Measurements from ENCODE around the gene RIBC1.
"Not testable (repeated sequence)": the region's sequence is repeated elsewhere in the genome, so short reads cannot be mapped to it uniquely, and the experiment has no call there.

Gene RIBC1

DNA sequence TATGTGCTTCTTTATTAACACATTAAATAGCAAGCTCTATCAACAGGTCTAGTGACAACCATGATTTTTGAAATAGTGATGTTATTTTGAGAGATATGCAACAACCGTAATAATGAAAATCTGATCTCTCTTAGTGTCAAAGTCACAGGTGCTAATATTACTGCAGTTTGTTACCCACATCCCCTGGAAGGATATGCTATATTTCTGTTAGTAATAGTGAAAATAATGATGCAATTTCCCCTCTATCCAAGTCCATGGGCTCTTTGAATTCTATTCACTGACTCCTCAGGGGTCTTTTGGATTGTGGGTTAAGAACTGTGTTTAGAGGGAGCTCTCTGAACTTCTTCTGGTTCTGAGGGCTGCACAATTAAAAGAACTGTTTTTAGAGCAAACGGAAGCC is 14.5 kb downstream of the RIBC1 start:
- DNase-seq = no peak

- no peak for DNase-seq
These were observed 15.6 kb downstream of the RIBC1 start for GRCh38 chrX:53438174-53438831.

- DNase-seq = no peak
These were observed 16.2 kb downstream of the RIBC1 start for GRCh38 chrX:53438832-53439230.

- no peak for DNase-seq
These were observed 17.4 kb downstream of the RIBC1 start for GRCh38 chrX:53440101-53440500.

DNA sequence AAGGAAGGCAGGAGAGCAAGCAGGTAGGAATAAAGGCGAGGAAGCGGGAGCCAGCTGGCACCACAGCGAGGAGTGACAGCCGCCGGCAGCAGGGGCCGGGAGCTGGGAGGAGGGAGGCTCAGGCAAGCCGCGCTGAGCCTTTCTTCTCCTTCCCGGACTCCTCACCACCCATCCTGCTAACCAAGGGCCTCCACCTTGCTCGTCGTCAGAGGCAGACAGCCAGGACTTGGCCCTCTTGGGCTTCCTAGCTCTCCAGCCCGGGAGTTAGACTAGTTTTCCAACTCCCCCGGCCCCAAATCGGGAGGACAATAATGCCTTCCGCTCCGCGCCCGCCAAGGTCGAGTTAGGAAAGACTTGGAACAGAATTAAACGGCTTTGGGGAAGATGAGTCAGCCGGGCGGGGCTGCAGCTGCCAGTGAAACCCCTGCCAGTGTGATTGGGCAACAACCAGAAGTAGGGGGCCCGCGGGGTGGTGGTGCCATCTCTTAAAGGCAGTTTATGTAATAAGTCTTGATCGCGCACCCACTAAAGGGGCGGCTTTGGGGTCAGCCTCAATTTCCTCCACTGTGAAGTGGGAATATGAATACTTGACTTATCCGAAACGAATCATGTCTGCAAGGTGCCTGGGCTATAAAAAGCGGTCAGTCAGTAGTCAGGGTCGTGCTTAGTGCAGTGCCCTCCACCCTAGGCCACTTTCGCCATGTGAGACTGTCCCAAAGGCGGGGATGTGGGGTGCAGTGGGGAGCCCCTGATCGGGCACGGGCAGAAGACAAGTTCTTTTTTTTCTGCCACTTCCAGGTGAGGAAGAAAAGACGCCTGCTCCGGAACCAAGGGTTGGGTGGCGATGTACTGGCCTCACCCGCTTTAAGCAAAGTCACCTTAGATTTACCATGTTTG is 18.2 kb downstream of the RIBC1 start:
- peak; percentile 20 for DNase-seq

GRCh38 chrX:53441531-53442321 is 19.1 kb downstream of the RIBC1 start:
- DNase-seq = peak; percentile 65

DNA sequence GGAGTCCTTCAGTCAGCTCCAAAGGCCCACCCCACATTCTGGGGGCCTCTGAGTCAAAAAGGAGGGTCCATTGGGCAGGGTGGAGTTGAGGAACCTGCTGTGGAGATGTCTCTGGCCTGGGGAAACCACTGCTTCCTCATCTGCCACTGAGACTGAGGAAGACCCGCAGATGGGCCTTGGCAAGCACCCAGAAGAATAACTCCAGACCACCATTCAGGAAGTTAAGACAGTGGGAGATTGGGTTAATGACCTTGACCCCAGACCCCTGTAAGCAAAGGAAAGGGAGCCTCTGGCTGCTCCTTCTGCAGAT is 19.6 kb downstream of the RIBC1 start:
- DNase-seq = no peak

DNA sequence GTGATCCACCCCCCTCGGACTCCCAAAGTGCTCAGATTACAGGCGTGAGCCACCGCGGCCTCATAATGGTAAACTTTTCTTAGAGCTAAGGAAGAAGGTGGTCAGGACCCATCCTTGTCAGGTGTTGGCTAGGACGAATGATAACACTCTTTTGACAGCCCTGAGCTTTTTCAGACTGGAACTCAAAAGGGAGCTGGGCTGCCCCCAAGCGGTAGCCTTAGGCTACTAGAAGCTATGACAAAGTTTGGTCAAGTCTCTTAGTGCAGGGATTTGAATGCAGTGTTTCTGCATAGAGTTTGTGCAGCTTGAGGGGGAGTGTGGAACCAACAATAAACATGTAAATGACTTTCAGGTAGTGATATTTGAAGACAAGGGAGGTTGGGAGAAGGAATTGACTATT is 23.3 kb downstream of the RIBC1 start:
- peak; percentile 42 for DNase-seq

DNA sequence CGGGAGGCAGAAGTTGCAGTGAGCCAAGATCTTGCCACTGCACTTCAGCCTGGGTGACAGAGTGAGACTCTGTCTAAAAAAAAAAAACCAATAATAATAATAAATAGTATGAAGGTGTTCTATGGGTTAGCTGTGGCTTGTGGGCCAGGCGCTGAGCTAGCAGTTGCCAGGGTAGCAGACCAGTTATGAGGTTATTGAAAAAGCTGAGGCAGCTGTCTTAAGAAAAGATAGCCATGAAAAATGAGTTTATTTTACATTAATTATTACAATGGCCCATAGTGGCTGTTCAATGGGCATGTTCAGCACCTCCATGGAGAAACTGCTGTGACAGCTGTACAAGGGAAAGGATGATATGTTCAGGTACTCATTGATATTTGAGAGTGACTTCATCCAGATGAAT is 24.8 kb downstream of the RIBC1 start:
- DNase-seq = no peak

DNA sequence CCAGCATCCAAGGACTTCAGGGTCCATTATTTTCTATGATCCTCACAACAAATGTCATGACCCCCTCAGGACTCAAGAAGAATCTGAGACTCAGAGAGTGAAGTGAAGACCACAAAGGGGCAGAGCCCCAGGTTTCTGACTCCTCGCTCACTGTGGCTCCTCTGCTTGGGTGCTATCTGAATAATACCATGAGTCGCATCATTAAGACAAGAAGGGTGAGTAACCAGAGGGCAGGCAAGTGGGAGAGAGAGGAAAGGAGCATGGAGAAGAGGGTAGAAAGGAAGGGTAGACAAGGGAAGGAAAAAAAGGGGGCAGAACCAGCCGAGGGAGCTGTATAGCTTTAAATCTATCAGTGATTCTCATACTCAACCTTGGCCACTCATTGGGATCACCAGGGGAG is 27.0 kb downstream of the RIBC1 start:
- DNase-seq = no peak

GRCh38 chrX:53452812-53453211 is 30.1 kb downstream of the RIBC1 start:
- DNase-seq = no peak

DNA sequence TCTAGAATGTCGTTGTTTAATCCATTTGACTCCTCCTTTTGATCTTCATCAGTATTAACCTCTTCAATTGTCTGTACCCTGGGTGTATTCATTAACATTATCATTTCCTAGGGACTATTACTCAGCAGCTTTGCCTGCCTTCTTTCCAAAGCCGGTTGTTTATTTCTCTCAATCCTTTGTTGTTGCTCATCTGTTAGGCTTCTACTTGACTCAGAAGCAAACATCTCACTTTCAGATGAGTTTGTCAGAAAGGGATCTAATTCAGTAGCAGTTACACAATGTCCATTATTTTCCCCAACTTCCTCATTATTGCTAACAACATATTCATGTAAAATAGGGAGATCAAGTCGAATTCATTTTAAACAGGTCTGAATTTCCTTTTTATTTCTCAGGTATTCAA is 33.6 kb downstream of the RIBC1 start:
- DNase-seq = no peak

DNA sequence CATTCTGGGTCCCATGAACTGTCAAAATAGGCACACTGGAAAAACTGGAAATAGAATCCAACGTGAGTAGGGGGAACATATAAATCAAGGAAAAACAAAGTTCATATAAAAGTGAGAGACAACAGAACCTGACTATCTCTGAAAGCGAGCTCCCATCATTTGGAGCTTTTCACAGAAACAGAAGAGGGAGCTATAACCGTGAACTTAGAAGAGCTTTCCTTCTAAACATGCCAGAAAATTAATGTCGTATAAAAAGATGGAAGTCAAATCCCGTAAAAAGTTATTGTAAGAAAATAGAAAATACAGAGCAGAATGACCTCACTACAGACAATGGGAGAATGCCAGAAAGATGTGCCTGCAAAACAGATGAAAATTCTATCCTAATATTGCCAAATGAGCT is 35.4 kb downstream of the RIBC1 start:
- DNase-seq = no peak

- DNase-seq = not testable (repeated sequence)
These were observed 46.0 kb downstream of the RIBC1 start for GRCh38 chrX:53468659-53469058.

- no peak for DNase-seq
These were observed 48.7 kb downstream of the RIBC1 start for GRCh38 chrX:53471346-53471745.

DNA sequence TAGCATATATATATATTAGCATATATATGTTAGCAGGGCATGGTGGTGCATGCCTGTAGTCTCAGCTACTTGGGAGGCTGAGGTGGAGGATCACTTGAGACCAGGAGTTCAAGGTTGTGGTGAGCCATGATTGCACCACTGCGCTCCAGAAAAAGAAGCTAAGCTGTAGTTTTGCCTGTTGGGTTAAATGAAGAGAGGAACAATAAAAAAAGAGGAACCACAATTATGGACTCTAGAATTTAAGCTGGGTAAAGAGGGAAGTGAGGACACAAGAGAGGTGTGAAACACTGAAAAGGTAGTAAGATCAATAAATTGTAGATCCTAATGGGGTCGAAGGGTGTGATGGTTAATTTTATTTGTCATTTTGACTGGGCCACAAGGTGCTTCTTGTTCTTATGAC is 52.0 kb downstream of the RIBC1 start:
- DNase-seq = no peak

- DNase-seq = no peak
These were observed 53.7 kb downstream of the RIBC1 start for GRCh38 chrX:53476371-53476770.

GRCh38 chrX:53479301-53479700 is 56.6 kb downstream of the RIBC1 start:
- no peak for DNase-seq

Measured in CD4-positive, alpha-beta T cell treated with Interleukin-4 for 4 hours (primary cell).